Osteocyte (in vitro differentiated cells): Measurements from ENCODE around the gene TMEM132C. TPM values are rescaled to one million over a fixed set of nuclear protein-coding genes. Genes with fewer than 3 reads are reported as not detected.

ENCODE experiments used
- DNase-seq: peaks from one replicate; pipeline ENCODE4 v3.0.0; 2021; ENCODE audit warnings: mixed read lengths; ENCODE audit not compliant: unreplicated experiment; ENCODE audit errors: extremely low spot score
- H3K27ac Mint-ChIP-seq: one replicate; pipeline ENCODE4 v1.8.0; 2021; ENCODE audit warnings: mild to moderate bottlenecking, mixed read lengths; ENCODE audit not compliant: unreplicated experiment
- H3K27me3 Mint-ChIP-seq: one replicate; pipeline ENCODE4 v1.8.0; 2021; ENCODE audit warnings: mixed read lengths; ENCODE audit not compliant: unreplicated experiment
- H3K36me3 Mint-ChIP-seq: one replicate; pipeline ENCODE4 v1.8.0; 2021; ENCODE audit warnings: mixed read lengths; ENCODE audit not compliant: unreplicated experiment
- H3K4me1 Mint-ChIP-seq: one replicate; pipeline ENCODE4 v1.8.0; 2021; ENCODE audit warnings: mixed read lengths; ENCODE audit not compliant: unreplicated experiment
- H3K4me3 Mint-ChIP-seq: one replicate; pipeline ENCODE4 v1.8.0; 2021; ENCODE audit warnings: mild to moderate bottlenecking, moderate library complexity, mixed read lengths; ENCODE audit not compliant: unreplicated experiment
- H3K9me3 Mint-ChIP-seq: one replicate; pipeline ENCODE4 v1.8.0; 2021; ENCODE audit warnings: mixed read lengths; ENCODE audit not compliant: unreplicated experiment
- total RNA-seq: library from RNA; stranded (reverse); gene quantifications from 2 replicates; pipeline ENCODE4 v1.2.1, GENCODE V29; 2021
- TF ChIP-seq, protein P1 (sequence below): fragments of 200-600 bp; sonication (generic); IDR thresholded peaks from 2 replicates; pipeline ENCODE4 v1.5.0; 2021; ENCODE audit warnings: antibody characterized with exemption, mild to moderate bottlenecking, moderate library complexity

The TMEM132C gene
- total RNA-seq, 1 donor from 2014 or later, result not detected

DNA sequence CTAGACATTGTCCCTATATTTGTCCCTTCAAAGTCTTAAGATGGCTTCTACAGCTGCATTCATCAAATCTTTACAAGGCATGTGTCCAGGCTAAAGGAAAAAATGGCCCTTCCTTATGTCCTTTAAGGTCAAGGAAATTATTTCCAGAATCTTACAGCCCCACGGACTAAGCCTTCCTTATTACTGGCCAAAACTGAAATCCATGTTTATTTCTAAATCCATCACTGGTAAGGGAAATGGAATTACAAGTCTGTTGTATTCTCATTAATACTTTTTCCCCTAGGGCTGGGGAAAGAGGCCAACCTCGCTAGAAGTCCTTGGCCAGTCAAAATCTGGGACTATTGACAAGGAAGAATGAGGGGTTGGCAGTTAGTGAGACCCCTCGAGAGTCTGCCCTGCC is 252.5 kb downstream of the TMEM132C start:
- Mint-ChIP-seq H3K4me3 (no peak overlapping the region), H3K27me3 (no peaks in the 10 kb centered on the region), H3K27ac (no peak overlapping the region), H3K9me3 (peaks cover 27% of the 10 kb centered on the region), H3K4me1 (no peaks in the 10 kb centered on the region), H3K36me3 (no peaks in the 10 kb centered on the region)
- TF ChIP-seq, protein P1, sequence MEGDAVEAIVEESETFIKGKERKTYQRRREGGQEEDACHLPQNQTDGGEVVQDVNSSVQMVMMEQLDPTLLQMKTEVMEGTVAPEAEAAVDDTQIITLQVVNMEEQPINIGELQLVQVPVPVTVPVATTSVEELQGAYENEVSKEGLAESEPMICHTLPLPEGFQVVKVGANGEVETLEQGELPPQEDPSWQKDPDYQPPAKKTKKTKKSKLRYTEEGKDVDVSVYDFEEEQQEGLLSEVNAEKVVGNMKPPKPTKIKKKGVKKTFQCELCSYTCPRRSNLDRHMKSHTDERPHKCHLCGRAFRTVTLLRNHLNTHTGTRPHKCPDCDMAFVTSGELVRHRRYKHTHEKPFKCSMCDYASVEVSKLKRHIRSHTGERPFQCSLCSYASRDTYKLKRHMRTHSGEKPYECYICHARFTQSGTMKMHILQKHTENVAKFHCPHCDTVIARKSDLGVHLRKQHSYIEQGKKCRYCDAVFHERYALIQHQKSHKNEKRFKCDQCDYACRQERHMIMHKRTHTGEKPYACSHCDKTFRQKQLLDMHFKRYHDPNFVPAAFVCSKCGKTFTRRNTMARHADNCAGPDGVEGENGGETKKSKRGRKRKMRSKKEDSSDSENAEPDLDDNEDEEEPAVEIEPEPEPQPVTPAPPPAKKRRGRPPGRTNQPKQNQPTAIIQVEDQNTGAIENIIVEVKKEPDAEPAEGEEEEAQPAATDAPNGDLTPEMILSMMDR, result no peak
- no peak for DNase-seq

DNA sequence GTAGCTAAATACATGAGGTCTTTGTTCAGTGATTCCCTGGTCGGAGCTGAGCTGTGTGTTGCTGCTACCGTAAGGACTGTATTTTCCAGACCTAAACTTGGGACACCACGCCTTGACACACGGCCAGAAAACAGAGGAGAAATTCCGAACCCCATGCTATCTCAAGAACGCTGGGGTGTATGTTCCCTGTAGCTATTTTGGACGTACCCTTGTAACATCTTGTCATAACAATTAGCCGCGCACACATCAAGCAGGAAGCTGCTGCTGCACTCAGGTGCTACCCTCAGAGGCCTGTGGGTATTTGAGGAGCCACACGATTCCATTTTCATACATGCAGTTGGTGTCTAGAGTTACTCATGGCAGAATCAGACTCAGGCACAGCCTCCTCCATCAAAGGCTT is 255.0 kb downstream of the TMEM132C start:
- Mint-ChIP-seq H3K36me3 (no peaks in the 10 kb centered on the region), H3K4me3 (no peak overlapping the region), H3K27me3 (no peaks in the 10 kb centered on the region), H3K4me1 (no peaks in the 10 kb centered on the region), H3K27ac (no peak overlapping the region), H3K9me3 (peaks cover 36% of the 10 kb centered on the region)
- TF ChIP-seq, protein P1, result no peak
- DNase-seq, result no peak

DNA sequence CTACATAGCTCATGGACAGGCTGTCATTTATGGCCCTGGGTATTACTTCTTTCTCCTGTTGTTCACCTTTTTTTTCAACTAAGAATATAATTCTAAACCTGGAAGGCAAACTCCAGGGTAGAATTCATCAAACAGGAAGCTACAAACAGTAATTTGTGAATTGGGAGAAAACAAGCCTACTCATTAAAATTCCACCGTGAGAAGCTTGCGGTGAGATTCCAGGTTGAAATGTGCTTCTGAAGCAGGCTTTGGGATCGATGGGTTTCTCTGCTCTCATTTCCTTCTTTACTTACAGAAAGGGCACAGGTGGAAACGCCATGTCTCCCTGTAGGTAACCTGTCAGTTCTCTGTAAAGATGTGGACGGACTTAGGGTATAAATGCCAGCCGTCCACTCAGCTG is 257.5 kb downstream of the TMEM132C start:
- H3K4me3 Mint-ChIP-seq, result no peak overlapping the region
- H3K4me1 Mint-ChIP-seq, result no peaks in the 10 kb centered on the region
- TF ChIP-seq, protein P1, result no peak
- H3K27ac Mint-ChIP-seq, result no peak overlapping the region
- H3K36me3 Mint-ChIP-seq, result no peaks in the 10 kb centered on the region
- peaks cover 35% of the 10 kb centered on the region for H3K9me3 Mint-ChIP-seq
- no peak for DNase-seq
- H3K27me3 Mint-ChIP-seq, result no peaks in the 10 kb centered on the region

DNA sequence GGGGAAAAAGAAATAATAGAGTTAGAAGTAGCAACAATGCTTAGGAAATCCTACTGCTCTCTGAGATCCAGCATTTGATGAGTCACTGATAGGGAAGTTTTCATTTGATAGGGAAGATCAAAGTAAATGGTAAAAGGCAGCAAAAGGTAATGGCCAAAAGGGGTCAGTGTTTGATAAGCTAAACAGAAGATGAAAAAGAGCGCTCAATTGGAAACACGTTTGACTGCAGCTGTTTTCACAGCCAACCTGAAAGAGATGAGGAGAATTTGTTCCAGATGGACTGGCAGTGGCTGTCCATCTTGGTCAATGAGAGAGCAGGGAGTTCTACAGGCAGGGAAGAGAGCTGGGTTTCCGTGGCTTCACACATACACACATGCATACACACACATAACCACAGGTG is 264.2 kb downstream of the TMEM132C start:
- H3K9me3 Mint-ChIP-seq, result peaks cover 30% of the 10 kb centered on the region
- no peak for DNase-seq
- H3K36me3 Mint-ChIP-seq, result no peaks in the 10 kb centered on the region
- H3K4me1 Mint-ChIP-seq, result no peaks in the 10 kb centered on the region
- no peaks in the 10 kb centered on the region for H3K27me3 Mint-ChIP-seq
- no peak overlapping the region for H3K27ac Mint-ChIP-seq
- TF ChIP-seq, protein P1, result no peak
- no peak overlapping the region for H3K4me3 Mint-ChIP-seq

DNA sequence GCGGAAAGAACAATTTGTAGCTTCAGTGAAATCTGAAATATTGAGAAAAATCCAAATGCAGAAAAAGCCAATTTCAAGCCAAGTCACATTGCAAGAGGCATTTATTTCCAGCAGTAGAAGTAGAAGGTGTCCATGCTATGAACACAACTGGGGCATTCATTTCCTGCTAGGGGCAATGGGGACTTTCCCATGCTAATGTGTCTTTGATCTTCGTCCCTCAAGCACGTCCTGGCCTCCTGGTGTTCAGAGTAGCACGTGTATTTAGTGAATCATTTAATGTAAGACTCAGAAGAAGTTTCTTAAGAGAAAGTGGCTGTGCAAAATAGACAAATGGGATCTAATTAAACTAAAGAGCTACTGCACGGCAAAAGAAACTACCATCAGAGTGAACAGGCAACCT is 267.9 kb downstream of the TMEM132C start:
- TF ChIP-seq, protein P1, result no peak
- H3K4me3 Mint-ChIP-seq, result no peak overlapping the region
- peaks cover 37% of the 10 kb centered on the region for H3K9me3 Mint-ChIP-seq
- DNase-seq, result no peak
- H3K4me1 Mint-ChIP-seq, result no peaks in the 10 kb centered on the region
- no peaks in the 10 kb centered on the region for H3K36me3 Mint-ChIP-seq
- H3K27ac Mint-ChIP-seq, result no peak overlapping the region
- H3K27me3 Mint-ChIP-seq, result no peaks in the 10 kb centered on the region
